ENCODE results near the gene SLC9A9.

Gene SLC9A9

DNA sequence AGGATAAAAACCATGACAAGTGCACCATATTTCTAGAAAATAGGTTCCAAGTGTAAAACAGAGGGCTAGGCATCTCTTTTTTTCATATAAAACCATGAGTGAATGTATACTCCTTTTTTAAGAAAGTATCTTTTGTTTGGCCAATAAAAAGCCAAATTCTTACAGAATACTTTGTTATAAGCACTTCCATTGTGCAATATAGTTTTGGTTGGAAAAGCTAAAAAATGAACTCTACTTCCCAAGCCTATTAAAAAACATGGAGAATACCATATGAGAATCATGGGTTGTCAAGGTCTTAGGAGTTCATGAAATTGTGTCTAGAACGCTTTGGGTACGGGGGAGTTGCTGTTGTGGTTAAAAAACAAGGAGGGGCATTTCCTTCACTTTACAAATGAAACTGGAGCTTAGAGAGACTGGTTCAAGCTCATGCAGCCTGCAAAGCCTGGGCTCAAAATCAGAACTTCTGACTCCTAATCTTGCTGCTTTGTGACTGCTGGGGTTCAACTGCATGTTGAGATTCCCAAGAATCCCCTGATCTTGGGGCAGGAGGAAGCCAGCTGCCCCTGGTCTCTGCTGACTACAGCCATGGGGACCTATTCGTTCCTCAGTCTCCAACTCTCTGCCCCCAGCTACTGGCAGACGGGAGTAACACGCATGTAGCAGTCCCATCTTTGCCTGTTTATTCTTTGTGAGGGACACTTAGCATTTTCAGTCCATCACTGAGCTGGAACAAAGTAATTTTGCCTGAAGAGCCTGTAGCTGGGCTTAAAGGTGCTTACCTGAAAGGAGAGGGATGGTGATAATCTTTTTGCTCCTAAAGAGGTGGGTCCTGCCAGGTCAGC lies 499.6 kb downstream of the SLC9A9 start:
- no peak for DNase-seq

DNA sequence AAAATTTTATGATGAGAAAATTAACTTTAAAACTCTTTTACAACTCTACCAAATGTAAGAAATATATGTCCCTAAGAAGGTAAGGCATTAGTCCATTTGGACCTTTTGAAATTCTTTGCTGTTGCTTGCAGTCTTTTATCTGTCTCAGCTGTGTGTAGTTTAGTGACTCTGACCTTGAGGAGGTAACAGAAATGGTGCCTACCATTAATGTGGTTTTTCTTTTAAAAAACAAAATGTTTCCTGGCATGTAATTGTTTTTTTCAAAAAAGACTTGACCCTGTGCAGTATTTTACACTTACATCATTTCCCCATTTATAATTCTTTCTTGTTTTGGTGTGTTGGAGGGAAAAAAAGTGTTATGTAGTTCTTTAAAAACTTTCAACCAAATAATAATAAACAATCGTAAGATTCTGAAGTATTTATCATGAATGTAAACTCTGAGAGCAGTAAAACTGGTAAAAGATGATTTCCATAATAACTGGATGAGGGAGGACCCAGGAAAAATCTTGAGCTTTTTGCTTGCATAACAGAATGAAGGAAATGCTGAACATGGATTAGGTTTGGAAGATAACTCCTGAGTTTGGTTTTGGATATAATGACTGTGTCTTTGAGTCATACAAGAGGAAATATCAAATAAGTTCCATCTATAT lies 503.6 kb downstream of the SLC9A9 start:
- no peak for DNase-seq
- in situ Hi-C loops (cut with HindIII; ENCODE audit: low pct_ligation_motif_present, low pct_unique_long_range_greater_than_20kb, low sequenced_read_pairs) = no loop called here

More for the DNA sequence above, 499.6 kb downstream of the SLC9A9 start:
- in situ Hi-C loops (cut with HindIII; ENCODE audit: low pct_ligation_motif_present, low pct_unique_long_range_greater_than_20kb, low sequenced_read_pairs) = no loop called here

DNA sequence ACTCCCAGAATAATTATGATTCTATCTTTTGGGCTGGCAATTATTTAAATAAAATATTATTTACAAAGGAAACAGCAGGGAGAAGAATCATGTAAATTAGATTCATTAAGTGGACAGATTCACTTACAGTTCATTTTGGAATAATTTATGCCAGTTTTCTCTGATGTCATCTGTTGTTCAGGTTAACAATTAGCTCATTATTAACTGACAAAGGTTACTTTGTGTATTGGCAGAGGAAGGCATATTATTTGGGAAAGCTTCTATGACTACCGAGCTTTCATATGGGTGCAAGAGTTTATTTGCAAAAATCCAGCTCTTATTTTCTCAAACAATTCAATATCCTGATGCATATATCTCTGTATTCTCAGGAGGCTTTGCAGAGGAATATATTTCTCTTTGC lies 504.3 kb downstream of the SLC9A9 start:
- in situ Hi-C loops (cut with HindIII; ENCODE audit: low pct_ligation_motif_present, low pct_unique_long_range_greater_than_20kb, low sequenced_read_pairs) = no loop called here
- no peak for DNase-seq

DNA sequence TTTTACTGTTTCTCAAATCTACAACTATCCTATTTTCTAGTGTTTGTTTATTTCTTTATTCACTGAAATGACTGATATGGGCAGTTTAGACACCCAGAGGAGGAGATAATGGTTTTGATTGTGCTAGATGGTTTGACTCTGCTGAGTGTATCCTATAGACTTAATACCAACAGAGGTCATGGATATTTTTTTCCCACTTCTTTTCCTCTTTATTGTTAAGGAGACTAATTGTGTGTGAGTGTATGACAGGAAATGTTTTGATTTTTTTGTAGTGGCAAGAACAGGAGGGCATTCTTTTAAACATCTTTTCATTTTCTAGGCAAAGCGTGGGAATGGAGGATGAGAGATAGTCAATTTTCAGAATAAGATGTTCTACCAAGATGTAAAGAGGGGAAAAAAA lies 505.2 kb downstream of the SLC9A9 start:
- DNase-seq = no peak
- in situ Hi-C loops (cut with HindIII; ENCODE audit: low pct_ligation_motif_present, low pct_unique_long_range_greater_than_20kb, low sequenced_read_pairs) = no loop called here

DNA sequence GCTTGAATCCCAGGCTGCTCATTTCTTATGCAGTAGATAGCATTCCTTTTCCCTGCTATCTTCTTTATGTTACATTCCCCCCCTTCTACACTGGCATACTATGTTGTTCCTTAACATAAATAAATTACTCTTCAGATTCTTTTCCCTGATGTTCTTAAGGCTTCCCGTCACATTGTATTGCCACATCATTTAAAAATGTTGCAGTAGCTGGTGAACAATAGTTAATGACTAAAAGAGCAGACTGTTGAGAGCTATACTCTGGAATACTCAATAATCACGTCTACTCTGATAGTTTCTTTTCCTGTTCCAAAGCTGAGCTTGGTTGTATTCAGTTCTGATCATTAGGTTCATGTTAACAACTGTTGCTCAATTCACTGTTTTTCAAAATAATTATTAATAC lies 508.8 kb downstream of the SLC9A9 start:
- in situ Hi-C loops (cut with HindIII; ENCODE audit: low pct_ligation_motif_present, low pct_unique_long_range_greater_than_20kb, low sequenced_read_pairs) = no loop called here
- DNase-seq = no peak

DNA sequence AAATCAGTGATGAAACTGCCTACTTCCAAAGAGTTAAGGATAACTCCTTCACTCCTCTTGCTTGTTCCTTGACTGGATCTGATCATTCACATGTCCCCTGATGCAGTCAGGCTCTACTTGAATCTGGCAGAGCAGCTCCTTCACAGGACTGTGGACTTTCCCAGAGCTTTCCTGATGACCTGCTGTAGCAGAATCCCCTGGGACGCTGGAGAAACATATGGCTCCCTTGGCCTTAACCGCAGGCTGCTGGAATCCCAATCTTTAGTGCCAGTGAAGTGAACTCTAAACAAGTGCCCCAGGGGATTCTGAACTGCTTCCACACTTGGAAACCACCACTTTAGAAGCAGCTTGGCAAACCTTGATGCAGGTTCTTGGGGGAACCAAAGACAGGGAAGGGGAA lies 510.9 kb downstream of the SLC9A9 start:
- no peak for DNase-seq

DNA sequence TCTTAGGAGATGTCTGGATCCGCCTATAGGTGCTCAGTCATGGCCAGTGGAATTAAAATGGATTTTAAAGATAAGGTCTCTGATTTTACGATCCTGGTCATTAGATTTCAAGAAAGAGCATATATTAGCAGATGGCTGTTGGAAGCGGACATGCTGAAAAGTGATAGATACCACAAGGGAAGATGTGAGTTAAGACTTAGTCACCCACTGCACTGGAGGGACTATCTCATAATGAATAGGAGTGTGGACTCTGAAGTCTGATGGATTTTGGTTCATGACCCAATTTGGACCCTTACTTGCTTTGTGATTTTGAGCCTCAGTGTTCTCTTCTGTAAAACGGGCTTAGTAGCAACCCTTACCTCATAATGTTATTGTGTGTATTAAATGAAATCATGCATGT lies 514.0 kb downstream of the SLC9A9 start:
- no peak for DNase-seq
- in situ Hi-C loops (cut with HindIII; ENCODE audit: low pct_ligation_motif_present, low pct_unique_long_range_greater_than_20kb, low sequenced_read_pairs) = no loop called here

More for the DNA sequence above, 510.9 kb downstream of the SLC9A9 start:
- in situ Hi-C loops (cut with HindIII; ENCODE audit: low pct_ligation_motif_present, low pct_unique_long_range_greater_than_20kb, low sequenced_read_pairs) = no loop called here

DNA sequence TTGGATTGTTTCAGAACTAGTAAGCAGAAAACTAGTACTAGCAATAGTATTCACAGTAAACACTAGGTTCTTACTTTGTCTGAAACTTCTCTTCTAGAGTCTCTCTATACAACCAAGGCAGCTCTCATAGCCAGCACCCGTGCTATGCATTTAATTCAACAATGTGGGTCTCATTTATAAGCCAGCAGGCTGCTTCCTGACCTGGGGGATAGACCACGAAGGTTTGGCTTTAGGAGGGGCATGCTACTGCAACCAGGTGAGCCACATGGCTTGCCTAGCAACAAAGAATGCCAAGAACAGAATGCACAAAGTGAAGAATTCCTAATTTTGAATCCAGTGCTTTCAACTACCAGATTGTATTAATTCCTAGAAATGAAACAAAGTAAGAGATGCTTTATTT lies 514.9 kb downstream of the SLC9A9 start:
- in situ Hi-C loops (cut with HindIII; ENCODE audit: low pct_ligation_motif_present, low pct_unique_long_range_greater_than_20kb, low sequenced_read_pairs) = no loop called here
- no peak for DNase-seq

DNA sequence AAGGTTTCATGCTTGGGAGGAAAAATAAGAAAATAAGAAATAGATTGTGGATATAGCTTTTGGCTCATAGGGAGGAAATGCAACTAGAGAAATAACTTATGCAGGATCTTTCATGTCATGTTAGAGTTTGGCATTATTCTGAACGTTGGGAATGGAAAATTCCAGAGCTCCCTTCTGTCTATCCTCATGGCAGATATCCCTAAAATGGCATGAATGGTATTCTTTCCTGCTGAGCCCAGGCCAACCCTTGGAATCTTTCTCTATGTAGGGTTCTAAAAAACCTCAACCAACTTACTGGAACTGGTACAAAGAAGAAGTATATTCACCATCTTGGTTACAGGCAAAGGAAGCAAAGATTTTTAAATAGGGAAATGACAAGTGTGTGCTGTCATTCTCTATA lies 516.2 kb downstream of the SLC9A9 start:
- in situ Hi-C loops (cut with HindIII; ENCODE audit: low pct_ligation_motif_present, low pct_unique_long_range_greater_than_20kb, low sequenced_read_pairs) = no loop called here
- no peak for DNase-seq

DNA sequence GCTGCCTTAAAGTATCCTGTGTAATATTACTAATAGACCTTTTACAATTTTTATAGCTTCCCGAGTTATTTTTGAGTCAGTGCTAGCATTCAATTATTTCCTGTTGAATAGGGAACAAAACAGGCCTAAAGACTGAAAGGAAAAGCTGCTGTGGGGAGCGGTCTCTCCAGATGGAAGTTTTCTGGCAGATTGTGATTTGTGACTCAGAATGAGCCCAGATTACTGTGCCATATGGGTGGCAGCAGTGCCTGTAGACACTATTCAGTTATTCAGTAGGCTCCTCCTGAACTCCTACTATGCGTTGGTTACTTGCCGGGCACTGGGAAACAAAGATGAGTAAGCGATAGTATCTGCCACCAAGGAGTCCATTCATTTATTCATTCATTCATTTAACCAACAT lies 516.9 kb downstream of the SLC9A9 start:
- no peak for DNase-seq
- in situ Hi-C loops (cut with HindIII; ENCODE audit: low pct_ligation_motif_present, low pct_unique_long_range_greater_than_20kb, low sequenced_read_pairs) = no loop called here

DNA sequence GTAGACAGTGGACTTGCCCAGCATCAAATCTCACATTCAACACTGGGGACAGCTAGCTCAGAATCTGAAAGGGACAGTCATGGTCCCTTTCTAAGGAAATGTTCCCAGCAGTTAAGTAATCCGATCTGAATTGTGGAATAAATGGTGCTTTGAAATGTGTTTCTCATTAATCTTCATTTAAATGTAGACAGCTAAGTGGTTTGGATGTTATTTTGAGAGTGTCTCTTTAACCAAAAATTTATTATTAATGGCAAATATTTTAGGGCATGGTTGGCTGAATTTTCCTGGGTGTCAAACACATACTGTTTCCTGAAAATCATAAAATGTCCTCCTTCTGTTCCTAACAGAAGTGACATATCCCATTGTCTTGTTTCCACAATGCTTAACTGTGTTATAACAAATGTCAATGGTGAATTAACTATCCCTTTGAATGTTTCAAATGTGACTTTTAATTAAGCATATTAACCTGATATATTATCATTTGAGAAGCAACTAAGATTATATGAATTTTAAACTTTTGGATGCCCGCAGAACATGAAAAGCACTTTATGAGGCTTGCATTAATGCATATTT lies 517.9 kb downstream of the SLC9A9 start:
- in situ Hi-C loops (cut with HindIII; ENCODE audit: low pct_ligation_motif_present, low pct_unique_long_range_greater_than_20kb, low sequenced_read_pairs) = no loop called here
- no peak for DNase-seq

DNA sequence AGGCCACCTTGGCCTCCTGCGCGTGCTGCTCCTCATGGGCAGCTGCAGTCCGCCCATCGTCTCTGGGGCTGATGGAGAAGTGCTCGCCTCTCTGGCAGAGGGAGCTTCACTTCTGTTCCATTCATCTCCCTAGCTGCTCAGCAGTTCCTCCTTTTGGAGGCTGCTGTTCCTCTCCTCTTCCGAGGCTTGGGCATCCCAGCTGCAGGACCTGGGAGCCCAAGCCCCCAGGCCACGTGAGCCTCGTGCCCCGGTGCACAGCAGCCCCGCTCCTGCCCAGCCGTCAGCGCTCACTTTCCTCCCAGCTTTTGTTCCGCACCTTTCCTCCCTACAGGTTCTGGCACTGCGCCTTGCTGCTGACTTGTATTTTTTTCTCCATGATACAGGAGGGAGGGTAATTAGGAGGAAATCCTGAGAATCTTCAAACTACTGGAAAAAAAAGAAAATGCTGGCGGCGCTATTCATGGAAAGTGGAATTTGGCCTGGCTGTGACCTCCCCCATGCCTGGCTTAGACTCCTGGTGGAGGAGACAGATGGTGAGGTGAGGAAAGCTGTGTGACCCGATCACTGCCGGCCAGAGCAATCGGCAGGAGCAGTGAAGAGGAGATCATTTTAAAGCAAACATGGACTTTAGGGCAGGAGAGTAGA lies 518.6 kb downstream of the SLC9A9 start:
- in situ Hi-C loops (cut with HindIII; ENCODE audit: low pct_ligation_motif_present, low pct_unique_long_range_greater_than_20kb, low sequenced_read_pairs) = no loop called here
- no peak for DNase-seq

DNA sequence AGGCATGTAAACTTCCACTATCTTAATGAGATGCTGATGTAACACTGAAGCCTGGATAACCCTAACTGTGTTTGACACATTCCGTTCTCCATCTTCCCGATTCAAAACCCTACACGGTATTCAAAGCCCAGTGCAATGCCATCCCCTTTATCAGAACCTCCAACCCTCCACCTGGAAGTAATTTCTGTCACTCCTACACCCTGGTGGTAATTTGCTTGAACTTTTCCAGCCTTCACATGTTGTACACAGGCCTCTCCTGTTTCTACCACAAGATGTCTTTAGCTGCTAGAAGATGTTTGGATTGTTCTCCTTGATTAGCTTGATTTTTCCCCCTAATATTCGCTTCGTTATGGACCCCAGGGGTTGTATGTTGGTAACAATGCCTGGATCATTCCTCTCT lies 519.8 kb downstream of the SLC9A9 start:
- no peak for DNase-seq
- in situ Hi-C loops (cut with HindIII; ENCODE audit: low pct_ligation_motif_present, low pct_unique_long_range_greater_than_20kb, low sequenced_read_pairs) = no loop called here

DNA sequence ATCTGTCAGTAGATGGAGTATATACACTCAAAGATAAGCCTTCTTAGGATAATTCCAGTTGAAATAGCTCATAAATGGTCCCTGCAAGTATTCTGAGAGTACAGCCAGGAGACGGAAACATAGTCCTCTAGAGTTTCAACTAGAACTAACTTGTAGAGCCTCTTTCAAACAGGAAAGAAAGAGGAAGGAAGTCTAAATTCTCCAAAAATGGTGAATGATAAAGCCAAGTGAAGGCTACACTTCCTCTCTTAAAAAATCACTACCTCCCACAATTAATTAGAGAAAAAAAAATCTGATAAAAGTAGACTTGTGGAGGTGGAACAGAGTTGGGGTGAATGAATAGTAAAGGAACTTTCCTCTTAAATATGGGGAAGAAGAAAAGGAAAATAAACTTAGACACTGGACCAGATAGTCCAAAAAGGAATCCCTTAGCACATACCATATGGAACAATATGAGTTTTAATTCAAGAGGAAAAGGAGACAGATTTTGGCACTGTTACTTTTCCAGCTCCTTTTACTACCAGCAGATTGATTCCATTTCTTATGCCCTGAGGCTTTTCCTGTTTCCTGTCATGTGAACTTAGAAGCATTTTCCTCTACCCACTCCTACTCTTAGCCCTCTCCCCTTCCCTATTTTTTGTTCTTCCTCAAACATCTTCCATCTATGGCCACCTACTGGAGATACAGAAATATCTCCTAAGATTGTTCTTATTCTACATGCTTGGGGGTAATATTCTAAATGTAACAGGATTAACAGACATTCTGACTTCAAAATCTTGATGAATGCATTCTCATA lies 521.1 kb downstream of the SLC9A9 start:
- DNase-seq = no peak
- in situ Hi-C loops (cut with HindIII; ENCODE audit: low pct_ligation_motif_present, low pct_unique_long_range_greater_than_20kb, low sequenced_read_pairs) = no loop called here

DNA sequence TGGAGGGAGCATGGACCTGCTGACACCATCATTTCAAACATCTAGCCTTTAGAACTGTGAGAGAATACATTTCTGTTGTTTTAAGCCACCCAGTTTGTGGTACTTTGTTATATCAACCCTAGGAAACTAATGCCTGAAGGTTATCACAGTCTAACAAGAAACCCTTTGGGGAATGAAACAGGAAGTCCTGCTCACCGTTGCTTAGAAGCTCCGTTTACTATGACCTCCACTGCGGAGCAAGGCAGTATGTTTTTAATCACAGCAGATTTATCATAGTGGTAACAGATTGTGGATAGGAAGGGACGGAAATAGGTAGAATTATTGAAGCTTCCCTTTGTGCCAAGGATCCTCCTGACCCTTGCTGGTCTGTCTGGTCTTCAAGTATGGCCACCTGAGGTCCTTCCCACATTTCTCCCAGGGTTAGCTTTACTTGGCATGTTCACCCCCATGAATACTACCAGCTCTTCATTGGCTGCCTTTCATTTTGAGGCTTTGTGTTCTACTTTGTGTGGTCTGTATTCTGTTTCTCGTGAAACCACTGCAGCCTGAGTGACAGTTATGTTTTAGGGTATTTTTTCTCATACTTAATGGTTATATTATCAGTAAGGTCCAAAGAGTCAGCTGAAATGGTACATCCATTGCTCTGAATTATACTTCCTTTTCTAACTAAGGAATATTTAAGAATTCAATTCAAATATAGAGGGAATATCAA lies 527.1 kb downstream of the SLC9A9 start:
- no peak for DNase-seq
- in situ Hi-C loops (cut with HindIII; ENCODE audit: low pct_ligation_motif_present, low pct_unique_long_range_greater_than_20kb, low sequenced_read_pairs) = no loop called here

DNA sequence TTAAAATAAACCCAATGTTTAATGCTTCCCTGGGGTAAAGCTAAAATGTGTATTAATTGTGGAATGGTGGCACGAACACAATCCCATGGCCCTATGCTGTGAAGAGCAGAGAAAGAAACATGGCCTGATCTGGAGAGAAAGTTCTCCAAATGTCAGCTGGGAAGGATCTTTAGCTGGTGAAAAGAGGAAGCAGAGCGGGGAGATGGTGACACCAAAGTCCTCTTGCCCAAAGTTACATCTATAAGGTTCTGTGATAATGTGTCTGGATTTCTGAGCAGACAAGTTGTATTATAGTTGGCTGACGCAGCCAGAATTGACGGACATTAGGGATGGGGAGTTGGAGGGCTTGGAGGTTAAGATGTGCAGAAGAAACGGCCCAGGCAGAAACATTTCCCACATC lies 532.5 kb downstream of the SLC9A9 start:
- no peak for DNase-seq
- in situ Hi-C loops (cut with HindIII; ENCODE audit: low pct_ligation_motif_present, low pct_unique_long_range_greater_than_20kb, low sequenced_read_pairs) = no loop called here

DNA sequence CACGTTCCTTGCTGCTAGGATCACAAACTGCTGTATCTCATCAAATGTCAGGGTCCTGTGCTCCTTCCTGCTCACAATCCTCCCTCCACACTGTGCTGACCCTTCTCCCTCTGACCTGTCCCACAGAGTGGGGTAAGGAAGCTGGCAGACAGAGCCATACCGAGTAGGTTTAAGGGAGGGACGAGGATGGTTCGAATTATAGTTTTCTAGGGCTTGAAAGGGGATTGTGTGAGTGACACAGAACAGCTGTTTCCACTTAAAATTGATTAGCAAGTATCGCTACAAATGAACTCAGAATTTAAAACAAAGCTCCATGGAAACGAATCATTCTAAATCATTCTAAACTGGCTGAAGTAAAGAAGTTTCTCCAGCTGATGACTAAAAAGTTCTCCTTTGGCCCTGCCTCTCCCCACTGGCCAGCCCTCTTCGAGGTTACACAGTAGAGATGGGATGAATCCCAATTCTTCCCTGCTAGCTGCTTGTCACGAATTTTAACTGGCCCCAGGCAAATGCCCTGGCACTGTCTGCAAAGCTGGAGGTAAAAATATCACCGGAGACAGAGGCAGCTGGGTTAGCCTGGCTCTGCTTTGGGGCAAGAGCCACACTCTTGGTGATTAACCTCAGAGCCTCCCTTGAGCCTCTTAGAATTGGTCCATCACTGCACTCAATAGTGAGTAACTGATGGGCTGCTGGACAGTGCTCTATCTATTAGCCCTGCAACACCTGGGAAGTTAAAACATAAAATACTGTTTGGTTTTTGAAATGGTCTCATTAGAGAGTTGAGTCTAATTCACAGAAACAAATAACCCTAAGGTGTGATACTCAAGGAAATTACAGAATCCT lies 533.8 kb downstream of the SLC9A9 start:
- DNase-seq = no peak

More for the DNA sequence above, 533.8 kb downstream of the SLC9A9 start:
- in situ Hi-C loops (cut with HindIII; ENCODE audit: low pct_ligation_motif_present, low pct_unique_long_range_greater_than_20kb, low sequenced_read_pairs) = no loop called here
